GM21515 (cell line): Measurements from ENCODE around the gene PPP1R14D.
A peak's percentile ranks its signal among the peaks of the same experiment; 100 is the strongest.

Experiments
- ATAC-seq: cut with Tn5 transposase; IDR thresholded peaks from one replicate; pipeline ENCODE4 v1.9.1; 2021; ENCODE audit not compliant: unreplicated experiment

Gene PPP1R14D

DNA sequence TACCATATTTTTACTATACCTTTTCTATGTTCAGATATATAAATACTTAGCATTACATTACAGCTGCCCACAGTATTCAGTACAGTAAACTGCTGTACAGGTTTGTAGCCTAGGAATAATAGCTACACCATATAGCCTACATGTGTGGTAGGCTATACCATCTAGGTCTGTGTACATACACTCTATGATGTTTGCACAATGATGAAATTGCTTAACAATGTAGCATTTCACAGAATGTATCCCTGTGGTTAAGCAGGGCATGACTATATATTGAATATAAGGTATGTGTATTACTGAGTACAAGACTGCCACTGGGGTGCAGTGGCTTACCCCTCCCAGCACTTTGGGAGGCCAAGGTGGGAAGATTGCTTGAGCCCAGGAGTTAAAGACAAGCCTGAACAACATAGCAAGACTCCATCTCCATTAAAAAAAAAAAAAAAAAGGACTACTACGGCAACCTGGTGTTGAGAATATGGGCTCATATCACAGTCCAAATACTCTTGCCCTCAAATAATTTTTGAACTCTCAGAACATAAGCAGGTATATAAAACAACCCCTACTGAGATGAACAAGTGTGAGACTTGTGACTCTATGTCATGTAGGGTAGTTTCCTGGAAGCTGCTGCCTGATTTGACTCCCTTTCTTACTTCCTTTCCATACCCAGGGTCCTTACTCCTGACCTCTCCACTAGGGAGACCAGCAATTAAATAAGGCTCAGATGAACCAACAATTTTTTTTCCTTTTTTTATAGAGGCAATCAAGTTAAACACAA is 4.8 kb downstream of the PPP1R14D start:
- no peak for ATAC-seq

- no peak for ATAC-seq
These were observed 7.3 kb downstream of the PPP1R14D start for GRCh38 chr15:40821195-40821594.

- ATAC-seq, result no peak
These were observed 9.5 kb downstream of the PPP1R14D start for GRCh38 chr15:40819048-40819447.

DNA sequence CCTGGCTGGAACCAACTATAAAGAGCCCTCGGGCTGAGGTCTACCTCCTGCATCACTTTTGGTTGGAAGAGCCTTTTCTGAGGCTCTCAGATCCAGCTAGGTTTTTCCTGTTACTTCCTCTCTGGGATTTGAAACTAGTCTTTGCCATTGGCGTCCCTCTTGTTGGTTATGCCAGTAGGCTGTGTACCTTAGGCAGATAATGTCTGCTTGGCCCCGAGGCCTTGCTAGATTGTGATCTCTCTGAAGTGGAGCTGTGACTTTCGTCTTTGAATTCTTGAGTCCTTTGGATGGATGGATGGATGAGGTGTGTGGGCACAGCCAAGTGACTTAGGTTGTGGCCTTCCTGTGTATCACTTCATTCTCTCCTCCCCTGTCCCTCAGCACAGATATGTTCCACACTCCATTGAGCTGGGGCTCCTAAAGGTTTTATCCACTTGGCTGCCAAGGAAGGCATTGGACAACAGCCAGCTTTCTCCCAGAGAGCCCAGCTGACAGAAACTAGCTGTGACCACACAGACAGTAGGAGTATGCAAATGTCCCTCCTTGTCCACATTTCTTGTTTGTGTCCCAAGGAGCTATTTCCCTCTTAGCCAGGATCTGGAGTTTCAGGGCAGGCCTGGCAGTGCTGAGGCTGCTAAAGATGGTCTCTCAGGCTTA is 13.3 kb downstream of the PPP1R14D start:
- no peak for ATAC-seq

DNA sequence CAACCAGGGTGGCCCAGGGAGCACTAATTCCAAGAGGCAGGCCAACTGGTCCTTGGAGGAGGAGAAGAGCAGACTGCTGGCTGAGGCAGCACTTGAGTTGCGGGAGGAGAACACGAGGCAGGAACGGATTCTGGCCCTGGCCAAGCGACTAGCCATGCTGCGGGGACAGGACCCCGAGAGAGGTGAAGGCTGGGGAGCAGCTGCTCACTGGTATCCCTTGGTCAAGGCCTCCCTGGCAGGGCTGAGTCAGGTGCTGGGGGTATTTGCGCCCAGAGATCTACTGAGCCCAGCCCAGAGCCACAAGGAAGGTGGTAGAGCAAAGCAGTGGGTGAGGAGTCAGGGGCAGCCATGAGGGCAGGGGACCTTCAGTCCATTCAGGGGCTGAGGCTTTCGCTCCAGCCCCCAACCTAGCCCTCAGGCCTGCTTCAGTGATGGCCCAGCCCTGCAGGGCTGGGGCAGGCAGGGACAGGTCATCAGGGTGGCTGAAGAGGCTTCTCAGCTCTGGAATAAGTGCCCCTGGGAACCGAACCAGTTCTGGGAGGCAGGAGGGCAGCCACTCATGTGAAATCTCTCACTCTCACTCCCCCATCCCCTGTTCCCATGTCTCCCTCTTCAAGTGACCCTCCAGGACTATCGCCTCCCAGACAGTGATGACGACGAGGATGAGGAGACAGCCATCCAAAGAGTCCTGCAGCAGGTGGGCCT is 15.6 kb downstream of the PPP1R14D start:
- no peak for ATAC-seq

GRCh38 chr15:40808861-40809450 is 19.6 kb downstream of the PPP1R14D start:
- no peak for ATAC-seq

DNA sequence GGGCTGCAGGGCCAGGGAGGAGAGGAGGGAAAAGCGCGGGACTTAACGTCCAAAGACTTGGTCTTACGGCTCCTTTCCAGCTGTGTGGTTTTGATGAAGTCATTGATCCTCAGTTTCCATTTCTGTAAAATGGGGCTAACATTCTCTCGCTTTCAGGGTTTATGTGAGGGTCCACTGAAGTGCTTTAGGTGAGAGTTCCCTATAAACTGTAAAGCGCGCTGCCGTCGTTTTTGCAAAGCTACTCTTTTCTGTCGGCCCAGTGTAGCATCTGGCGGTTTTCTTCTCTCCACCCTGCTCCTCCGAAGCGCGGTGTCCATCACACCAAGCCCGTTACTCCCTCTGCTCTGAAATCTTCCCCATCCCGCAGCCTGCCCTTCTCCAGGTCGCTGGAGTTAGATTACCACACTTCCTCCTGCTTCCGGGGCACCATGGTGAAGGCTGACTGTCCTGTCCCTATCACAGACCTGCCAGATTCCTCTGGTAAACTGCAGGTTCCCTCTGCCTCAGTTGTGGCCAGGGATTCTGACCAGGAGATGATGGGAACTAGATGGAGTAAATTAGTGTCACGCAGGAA is 20.5 kb downstream of the PPP1R14D start:
- ATAC-seq, result no peak

- peak; percentile 92 for ATAC-seq
These were observed 21.2 kb downstream of the PPP1R14D start, which contains the start of the genes DNAJC17 and ZFYVE19 for GRCh38 chr15:40807028-40807887. DNAJC17 (minus strand) TSS chr15:40807473; CDS start chr15:40807446, 27 bp downstream. ZFYVE19 (plus strand) TSS chr15:40807089; CDS start chr15:40807590, 501 bp downstream.

DNA sequence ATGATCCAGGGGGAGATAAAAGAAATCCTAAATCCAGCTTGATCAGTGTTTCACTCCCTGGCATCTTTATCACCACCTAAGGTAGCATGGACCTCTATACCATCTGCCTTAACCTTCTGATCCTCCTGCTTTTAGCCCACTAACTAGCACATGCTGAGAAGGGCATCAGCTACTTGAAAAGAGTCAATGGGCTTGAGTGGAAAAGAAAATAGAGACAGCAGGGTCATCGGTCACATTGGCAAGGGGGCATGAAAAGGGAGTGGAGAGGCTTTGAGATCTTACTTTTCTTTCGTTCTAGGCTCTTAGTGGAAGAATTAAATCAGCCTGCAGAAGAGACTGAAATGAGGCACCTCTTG is 21.9 kb downstream of the PPP1R14D start:
- ATAC-seq, result peak; percentile 7

- ATAC-seq, result no peak
These were observed 24.8 kb downstream of the PPP1R14D start for GRCh38 chr15:40803688-40804087.

DNA sequence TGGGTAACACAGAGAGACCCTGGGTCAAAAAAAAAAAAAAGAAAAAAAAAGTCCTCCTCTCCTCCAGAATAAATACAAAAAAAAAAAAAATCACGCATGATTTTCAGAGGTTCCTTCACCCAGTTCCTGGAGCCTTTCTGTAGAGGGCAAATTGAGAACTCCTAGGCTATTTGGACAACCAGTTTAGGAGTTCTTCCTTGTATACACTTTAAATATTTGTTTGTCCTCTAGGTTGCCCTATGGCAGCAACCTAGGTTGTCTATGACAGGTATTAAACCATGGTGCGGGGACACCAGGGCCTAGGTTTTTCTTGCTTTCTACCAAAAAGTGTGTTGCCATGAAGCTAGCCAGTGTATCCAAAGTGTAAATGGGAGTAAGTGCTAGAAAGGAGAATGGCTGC is 25.4 kb downstream of the PPP1R14D start:
- ATAC-seq, result no peak

- ATAC-seq, result no peak
These were observed 29.0 kb downstream of the PPP1R14D start for GRCh38 chr15:40799523-40799922.

- ATAC-seq, result no peak
These were observed 32.0 kb downstream of the PPP1R14D start for GRCh38 chr15:40796512-40796911.

- no peak for ATAC-seq
These were observed 32.5 kb downstream of the PPP1R14D start for GRCh38 chr15:40796041-40796440.

DNA sequence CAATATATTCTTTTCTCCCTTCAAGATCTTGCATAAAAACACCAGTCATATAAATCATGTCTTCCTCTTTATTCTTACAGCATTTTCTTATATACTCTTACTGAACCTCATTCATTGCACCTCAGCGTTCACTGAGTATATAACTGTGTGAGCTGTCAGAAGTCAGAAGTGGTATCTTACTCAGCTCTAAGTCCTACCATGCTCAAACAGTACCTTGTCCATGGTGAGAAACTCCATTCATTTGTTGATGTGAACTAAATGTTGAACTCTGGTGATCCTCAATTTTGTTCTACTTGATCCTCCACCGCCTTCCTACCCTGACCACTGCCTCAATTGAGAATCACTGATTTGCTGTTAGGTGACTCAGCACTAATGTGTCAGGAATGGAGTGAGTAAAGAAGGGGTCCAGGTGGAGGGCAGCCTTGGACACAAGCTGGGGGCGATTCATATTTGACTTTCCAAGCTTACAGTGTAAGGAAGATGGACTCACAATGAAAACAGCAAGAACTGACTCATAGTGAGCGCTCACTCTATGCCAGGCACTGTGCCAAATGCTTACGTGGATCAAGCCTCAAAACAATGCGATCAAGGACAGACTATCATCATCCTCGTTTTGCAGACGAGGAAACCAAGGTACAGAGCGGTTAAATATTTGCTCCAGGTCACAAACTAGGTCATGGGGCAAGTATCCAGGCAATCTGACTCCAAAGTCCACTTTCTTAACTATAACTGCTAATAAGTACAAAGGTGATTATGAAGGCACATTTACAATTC is 35.1 kb downstream of the PPP1R14D start:
- ATAC-seq, result no peak

DNA sequence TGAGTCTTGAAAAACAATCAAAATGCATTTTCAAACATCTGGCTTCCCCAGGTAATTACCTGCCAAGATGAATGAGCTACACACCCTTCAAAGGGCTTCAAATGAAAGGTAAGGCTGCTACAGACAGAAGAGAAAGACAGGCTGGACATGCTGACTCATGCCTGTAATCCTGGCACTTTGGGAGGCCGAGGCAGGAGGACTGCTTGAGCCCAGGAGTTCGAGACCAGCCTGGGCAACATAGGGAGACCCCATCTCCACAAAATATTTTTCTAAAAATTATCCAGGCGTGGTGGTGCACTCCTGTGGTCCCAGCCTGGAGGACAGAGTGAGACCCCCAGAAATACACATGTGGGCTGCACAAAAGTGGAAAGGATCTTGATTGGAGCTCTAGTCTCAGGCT is 36.1 kb downstream of the PPP1R14D start:
- ATAC-seq, result no peak

DNA sequence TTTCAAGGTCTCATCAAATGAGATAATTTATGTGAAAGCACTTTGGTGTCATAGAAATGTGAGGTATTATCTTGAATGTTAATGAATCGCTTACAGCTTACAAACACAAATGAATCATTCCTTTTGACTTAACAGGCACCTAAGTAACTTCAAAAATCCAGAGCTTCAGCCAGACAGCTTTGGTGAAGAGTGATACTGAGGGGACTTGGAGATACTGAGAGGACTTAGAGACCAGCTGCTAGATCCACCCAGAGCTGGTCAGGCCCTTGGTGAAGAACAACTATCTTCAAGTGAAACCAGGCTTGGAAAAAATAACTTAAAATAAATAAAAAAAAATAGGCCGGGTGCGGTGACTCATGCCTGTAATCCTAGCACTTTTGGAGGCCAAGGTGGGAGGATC is 37.8 kb downstream of the PPP1R14D start:
- no peak for ATAC-seq

DNA sequence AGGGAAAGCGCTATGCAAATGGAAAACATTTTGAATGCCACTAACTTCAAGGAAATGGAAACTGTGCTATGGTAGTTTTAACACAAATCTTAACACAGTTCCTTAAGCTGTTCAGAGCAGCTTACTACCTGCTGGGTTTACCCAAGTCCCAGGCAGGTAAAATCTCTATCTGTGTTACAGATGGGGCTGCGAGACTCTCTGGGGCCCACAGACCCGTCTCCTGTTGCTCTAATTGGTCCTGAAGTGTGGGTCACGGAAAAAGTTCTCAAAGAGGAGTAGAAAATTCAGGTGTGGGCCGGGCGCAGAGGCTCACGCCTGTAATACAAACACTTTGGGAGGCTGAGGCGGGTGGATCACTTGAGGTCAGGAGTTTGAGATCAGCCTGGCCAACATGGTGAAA is 38.5 kb downstream of the PPP1R14D start:
- no peak for ATAC-seq

GRCh38 chr15:40789119-40789518 is 39.4 kb downstream of the PPP1R14D start:
- no peak for ATAC-seq
